ENCODE data around the gene PLCH1. TPM values are rescaled to one million over a fixed set of nuclear protein-coding genes. Genes with fewer than 3 reads are reported as not detected.

The PLCH1 gene
- total RNA-seq, 6 experiments from 2014 or later, result not detected

DNA sequence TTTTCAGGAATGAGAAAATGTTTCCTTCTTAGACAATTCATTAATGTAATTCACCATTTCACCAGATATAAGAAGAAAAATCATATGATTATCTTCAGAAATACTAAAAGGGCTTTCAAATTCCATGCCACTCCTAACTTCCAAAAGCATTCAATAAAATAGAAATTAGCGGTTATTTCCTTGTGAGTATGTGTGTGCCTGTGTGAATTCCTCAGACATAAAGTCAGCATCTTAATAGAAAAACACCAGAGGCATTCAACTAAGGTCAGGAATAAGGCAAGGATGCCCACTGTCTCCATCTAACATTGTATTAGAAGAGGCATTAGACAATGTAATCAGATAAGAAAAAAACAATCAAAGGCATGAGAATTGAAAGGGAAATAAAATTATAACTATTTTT is 88.4 kb downstream of the PLCH1 start:
- Mint-ChIP-seq H3K27me3 (ENCODE audit: insufficient read depth) (peaks cover 8% of the 10 kb centered on the region; the same call in 1 of the 2 replicates), H3K4me3 (no peak overlapping the region), H3K9me3 (no peaks in the 10 kb centered on the region), H3K27ac (no peak overlapping the region), H3K4me1 (ENCODE audit: low read depth) (no peaks in the 10 kb centered on the region), H3K36me3 (ENCODE audit: low read depth) (no peaks in the 10 kb centered on the region)
- peak; percentile 3 for DNase-seq
- TF ChIP-seq, protein P1, sequence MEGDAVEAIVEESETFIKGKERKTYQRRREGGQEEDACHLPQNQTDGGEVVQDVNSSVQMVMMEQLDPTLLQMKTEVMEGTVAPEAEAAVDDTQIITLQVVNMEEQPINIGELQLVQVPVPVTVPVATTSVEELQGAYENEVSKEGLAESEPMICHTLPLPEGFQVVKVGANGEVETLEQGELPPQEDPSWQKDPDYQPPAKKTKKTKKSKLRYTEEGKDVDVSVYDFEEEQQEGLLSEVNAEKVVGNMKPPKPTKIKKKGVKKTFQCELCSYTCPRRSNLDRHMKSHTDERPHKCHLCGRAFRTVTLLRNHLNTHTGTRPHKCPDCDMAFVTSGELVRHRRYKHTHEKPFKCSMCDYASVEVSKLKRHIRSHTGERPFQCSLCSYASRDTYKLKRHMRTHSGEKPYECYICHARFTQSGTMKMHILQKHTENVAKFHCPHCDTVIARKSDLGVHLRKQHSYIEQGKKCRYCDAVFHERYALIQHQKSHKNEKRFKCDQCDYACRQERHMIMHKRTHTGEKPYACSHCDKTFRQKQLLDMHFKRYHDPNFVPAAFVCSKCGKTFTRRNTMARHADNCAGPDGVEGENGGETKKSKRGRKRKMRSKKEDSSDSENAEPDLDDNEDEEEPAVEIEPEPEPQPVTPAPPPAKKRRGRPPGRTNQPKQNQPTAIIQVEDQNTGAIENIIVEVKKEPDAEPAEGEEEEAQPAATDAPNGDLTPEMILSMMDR (IDR thresholded peaks at IDR 0.05), result no peak

DNA sequence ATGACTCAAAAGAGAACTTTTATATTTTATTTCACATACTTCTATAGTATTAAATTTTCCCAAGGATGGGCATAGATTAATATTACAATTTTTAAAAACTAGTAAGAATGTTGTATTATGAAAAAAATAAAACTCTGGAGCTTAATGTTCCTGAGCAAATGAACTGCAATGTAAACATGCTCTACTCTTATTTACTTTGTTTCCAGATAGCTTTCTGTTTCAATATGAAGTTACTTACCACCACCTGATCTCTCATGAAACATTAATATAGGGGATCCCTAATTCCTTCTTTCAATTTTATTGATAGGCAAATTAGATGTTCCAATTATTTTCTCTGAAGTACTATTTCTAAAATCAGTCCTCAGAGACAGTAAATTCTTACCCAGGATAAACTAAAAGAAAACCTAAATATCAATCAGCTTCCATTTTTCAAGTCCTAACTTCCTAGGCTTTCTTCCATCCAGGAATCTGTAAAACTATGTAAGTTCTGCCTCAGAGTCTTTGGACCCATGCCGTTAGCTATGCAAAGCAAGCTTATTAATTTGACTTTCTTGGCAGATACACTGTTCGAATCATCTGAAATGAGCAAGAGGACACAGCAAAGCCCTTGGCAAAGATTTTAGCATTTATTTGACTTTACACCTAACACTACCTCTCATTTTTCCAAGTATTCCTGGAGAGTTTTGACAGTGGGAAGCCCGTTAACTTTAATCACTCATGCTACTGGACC is 93.2 kb downstream of the PLCH1 start:
- H3K4me3 Mint-ChIP-seq, result no peak overlapping the region
- TF ChIP-seq, protein P1 (IDR thresholded peaks at IDR 0.05), result no peak
- no peaks in the 10 kb centered on the region for H3K9me3 Mint-ChIP-seq
- H3K27me3 Mint-ChIP-seq (ENCODE audit: insufficient read depth), result no peaks in the 10 kb centered on the region
- H3K4me1 Mint-ChIP-seq (ENCODE audit: low read depth), result no peaks in the 10 kb centered on the region
- DNase-seq, result no peak
- no peaks in the 10 kb centered on the region for H3K36me3 Mint-ChIP-seq (ENCODE audit: low read depth)
- no peak overlapping the region for H3K27ac Mint-ChIP-seq

DNA sequence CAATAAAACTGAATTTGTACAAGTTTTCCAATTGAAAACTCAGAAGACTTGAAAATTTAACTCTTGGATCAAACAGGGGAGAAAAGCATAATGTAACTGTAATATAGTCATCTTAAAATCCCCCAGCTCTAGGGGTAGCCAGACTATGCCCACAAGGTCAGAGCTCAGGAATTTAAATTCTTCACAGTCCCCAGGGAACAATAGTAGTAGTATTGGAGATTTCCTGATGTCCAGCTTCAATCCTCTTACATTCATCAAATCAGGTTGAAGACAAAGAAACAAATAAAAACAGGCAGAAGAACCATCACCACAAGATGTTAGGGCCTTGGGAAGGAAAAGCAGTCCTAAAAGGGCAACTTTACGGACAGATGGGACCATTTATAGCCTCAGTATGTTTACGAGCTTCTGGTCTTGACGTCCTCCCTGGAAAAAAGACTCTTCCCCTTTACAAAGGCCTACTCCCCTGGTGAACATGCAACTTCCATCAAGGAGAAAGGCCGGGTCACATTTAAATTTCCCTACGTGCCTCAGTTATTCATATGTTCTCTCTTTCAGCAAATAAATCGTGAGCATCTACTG is 96.8 kb downstream of the PLCH1 start:
- Mint-ChIP-seq H3K36me3 (ENCODE audit: low read depth) (no peaks in the 10 kb centered on the region), H3K4me1 (ENCODE audit: low read depth) (no peaks in the 10 kb centered on the region), H3K4me3 (no peak overlapping the region), H3K27ac (no peak overlapping the region), H3K9me3 (no peaks in the 10 kb centered on the region), H3K27me3 (ENCODE audit: insufficient read depth) (no peaks in the 10 kb centered on the region)
- no peak for DNase-seq
- TF ChIP-seq, protein P1 (IDR thresholded peaks at IDR 0.05), result no peak

- H3K27me3 Mint-ChIP-seq (ENCODE audit: insufficient read depth), result no peaks in the 10 kb centered on the region
- H3K9me3 Mint-ChIP-seq, result no peaks in the 10 kb centered on the region
- no peaks in the 10 kb centered on the region for H3K36me3 Mint-ChIP-seq (ENCODE audit: low read depth)
- no peak for DNase-seq
- TF ChIP-seq, protein P1 (IDR thresholded peaks at IDR 0.05), result no peak
- no peak overlapping the region for H3K27ac Mint-ChIP-seq
- H3K4me1 Mint-ChIP-seq (ENCODE audit: low read depth), result no peaks in the 10 kb centered on the region
- H3K4me3 Mint-ChIP-seq, result no peak overlapping the region
Observed at GRCh38 chr3:155647206-155647605, 97.7 kb downstream of the PLCH1 start.

DNA sequence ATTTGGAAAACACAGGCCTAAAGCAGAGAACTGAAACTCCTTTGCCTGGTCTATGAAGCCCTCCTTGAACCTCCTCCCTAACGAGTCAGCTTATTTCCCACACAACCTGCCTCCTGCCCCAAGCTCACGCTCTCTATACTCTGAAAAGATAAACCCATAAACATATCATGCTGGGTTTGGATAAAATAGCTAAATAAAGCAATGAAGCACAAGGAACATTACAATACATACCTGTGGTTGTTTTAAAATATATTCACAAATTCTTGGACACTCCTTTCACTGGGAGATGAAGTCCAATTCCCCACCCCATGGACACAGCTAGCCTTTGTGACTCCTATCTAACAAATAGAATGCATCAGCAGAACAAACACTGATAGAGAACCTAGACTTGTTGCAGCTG is 98.2 kb downstream of the PLCH1 start:
- H3K4me3 Mint-ChIP-seq, result no peak overlapping the region
- no peaks in the 10 kb centered on the region for H3K27me3 Mint-ChIP-seq (ENCODE audit: insufficient read depth)
- H3K9me3 Mint-ChIP-seq, result no peaks in the 10 kb centered on the region
- no peaks in the 10 kb centered on the region for H3K36me3 Mint-ChIP-seq (ENCODE audit: low read depth)
- TF ChIP-seq, protein P1 (IDR thresholded peaks at IDR 0.05), result no peak
- no peak overlapping the region for H3K27ac Mint-ChIP-seq
- H3K4me1 Mint-ChIP-seq (ENCODE audit: low read depth), result no peaks in the 10 kb centered on the region
- DNase-seq, result no peak

All from HFFc6 (cell line).